DND-41 (cell line): ENCODE results near the gene FBXO21.

Source experiments
- CTCF ChIP-seq: IDR thresholded peaks from 2 replicates; pipeline ENCODE4 v1.5.1; 2012; ENCODE audit warnings: borderline replicate concordance, low read length, moderate library complexity, mild to moderate bottlenecking; ENCODE audit not compliant: poor library complexity, severe bottlenecking; ENCODE audit errors: extremely low read depth
- EZH2 ChIP-seq: IDR thresholded peaks from 3 replicates; pipeline ENCODE4 v1.6.1; 2012; ENCODE audit warnings: borderline replicate concordance, low read depth, mild to moderate bottlenecking, moderate library complexity, low read length, inconsistent platforms; ENCODE audit not compliant: severe bottlenecking

- no peak for TF ChIP-seq CTCF
- TF ChIP-seq EZH2: no peak
Measured at GRCh38 chr12:117129391-117129790, 60.9 kb downstream of the FBXO21 start.
